Measurements from ENCODE around the gene ABHD16A.

The ABHD16A gene

DNA sequence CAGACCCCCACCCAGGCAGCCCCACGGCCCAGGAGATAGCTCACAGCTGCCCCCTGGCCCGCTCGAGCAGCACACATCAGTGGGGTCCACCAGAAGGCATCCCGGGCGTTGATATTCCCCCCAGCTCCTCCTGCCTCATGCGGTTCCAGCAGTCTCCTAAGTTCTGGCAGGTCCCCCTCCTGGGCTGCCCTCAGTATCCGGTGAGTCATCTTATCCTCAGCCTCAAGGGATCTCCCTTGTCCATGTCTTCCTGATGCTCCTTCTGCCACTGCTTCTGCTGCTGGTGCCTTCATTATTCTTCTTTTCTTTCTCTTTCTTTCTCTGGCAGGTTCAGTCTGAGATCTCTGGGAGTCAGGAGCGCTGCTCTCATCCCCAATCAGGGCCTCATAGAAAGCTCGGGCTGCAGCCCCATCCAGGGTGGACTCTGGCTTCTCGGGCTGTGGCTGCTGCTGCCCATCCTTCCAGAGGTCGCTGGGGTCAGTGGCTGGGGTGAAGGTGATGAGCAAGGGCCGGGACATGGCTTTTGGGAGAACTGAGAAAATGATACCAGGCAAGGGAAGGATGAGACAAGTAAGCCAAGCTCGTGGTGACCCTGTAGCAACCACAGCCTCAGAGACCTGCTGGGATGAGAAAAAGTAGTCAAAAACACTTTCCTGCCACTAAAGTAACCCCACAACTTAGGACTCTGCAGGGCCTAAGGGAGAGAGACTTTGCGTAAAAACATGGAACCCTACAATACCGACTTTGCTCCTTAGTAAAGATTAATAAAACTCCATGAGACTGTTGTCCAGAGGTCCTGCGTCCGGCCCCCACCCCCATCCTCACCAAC, 38.9 kb downstream of the ABHD16A start:
- H3K9me3 ChIP-seq (ENCODE audit: control insufficient read depth in 5 of 5, low read length in 5 of 5), result no peaks in the 10 kb centered on the region
- peak overlapping the region; percentile 70 to 96 (median 88) for H3K9ac ChIP-seq (ENCODE audit: low read length in 5 of 5)
- H3K4me3 ChIP-seq (ENCODE audit: low read depth in 1 of 5, low read length in 5 of 5), result peak overlapping the region; percentile 70 to 98 (median 92)
- H3K27ac ChIP-seq (ENCODE audit: low read depth, low read length), result peak overlapping the region; percentile 97
- H3K36me3 ChIP-seq (ENCODE audit: control insufficient read depth in 5 of 5, insufficient read depth in 5 of 5, low read length in 5 of 5), result peaks cover 4 to 36% (median 28%) of the 10 kb centered on the region in 5 donors
- H3K27me3 ChIP-seq (ENCODE audit: control insufficient read depth in 5 of 5, insufficient read depth in 4 of 5, low read length in 5 of 5), result no peaks in the 10 kb centered on the region
- peaks cover 18 to 68% (median 51%) of the 10 kb centered on the region in 5 donors for H3K4me1 ChIP-seq (ENCODE audit: control insufficient read depth in 5 of 5, insufficient read depth in 5 of 5, low read length in 5 of 5)

GRCh38 chr6:31663126-31663960, 39.8 kb downstream of the ABHD16A start:
- Histone ChIP-seq H3K9me3 (ENCODE audit: control insufficient read depth in 5 of 5, low read length in 5 of 5) (no peaks in the 10 kb centered on the region), H3K9ac (ENCODE audit: low read length in 5 of 5) (peak overlapping the region in 3 of 5 donors; percentile 10 to 96 (median 88)), H3K27me3 (ENCODE audit: control insufficient read depth in 5 of 5, insufficient read depth in 4 of 5, low read length in 5 of 5) (no peaks in the 10 kb centered on the region), H3K27ac (ENCODE audit: low read depth, low read length) (peak overlapping the region; percentile 97), H3K4me3 (ENCODE audit: low read depth in 1 of 5, low read length in 5 of 5) (peak overlapping the region; percentile 39 to 96 (median 92)), H3K4me1 (ENCODE audit: control insufficient read depth in 5 of 5, insufficient read depth in 5 of 5, low read length in 5 of 5) (peaks cover 19 to 74% (median 59%) of the 10 kb centered on the region in 5 donors), H3K36me3 (ENCODE audit: control insufficient read depth in 5 of 5, insufficient read depth in 5 of 5, low read length in 5 of 5) (peaks cover 4 to 31% (median 20%) of the 10 kb centered on the region in 5 donors)

- H3K9ac ChIP-seq (ENCODE audit: low read length in 5 of 5), result no peak overlapping the region
- peak overlapping the region; percentile 37 for H3K27ac ChIP-seq (ENCODE audit: low read depth, low read length)
- peaks cover 19 to 76% (median 65%) of the 10 kb centered on the region in 5 donors for H3K4me1 ChIP-seq (ENCODE audit: control insufficient read depth in 5 of 5, insufficient read depth in 5 of 5, low read length in 5 of 5)
These were observed 40.9 kb downstream of the ABHD16A start for GRCh38 chr6:31662124-31662723.

DNA sequence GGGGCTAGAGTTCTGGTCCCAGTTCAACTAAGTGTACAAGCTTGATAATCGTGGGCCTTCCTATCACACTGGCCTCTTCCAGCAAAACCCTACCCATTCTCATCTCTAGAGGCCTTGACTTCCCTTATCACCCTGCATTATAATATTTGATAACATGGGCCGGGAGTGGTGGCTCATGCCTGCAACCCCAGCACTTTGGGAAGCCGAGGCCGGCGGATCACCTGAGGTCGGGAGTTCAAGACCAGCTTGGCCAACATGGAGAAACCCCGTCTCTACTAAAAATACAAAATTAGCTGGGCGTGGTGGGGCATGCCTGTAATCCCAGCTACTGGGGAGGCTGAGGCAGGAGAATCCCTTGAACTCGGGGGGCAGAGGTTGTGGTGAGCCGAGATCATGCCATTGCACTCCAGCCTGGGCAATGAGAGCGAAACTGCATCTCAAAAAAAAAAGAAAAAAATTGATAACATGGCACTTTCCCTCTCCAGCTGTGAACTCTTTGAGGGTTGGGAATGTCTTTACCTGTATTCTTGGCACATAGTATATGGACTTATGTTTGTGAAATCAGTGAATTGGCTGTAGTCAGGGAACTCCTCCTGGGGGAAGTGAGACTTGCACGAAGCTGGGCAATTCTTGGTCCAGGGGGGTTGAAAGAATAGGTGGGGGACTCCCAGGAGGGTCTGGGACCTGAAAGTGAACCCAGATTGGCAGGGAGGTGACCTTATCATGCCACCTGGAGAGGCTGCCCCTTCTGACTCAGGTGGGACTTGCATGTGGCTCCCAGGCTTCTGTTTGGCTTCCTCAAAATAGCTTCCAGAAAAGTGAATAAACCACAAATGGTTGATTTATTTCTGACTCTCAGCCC, 41.6 kb downstream of the ABHD16A start:
- H3K27ac ChIP-seq (ENCODE audit: low read depth, low read length), result peak overlapping the region; percentile 89
- no peaks in the 10 kb centered on the region for H3K27me3 ChIP-seq (ENCODE audit: control insufficient read depth in 5 of 5, insufficient read depth in 4 of 5, low read length in 5 of 5)
- peak overlapping the region in 4 of 5 donors; percentile 70 to 94 (median 87) for H3K4me3 ChIP-seq (ENCODE audit: low read depth in 1 of 5, low read length in 5 of 5)
- H3K9ac ChIP-seq (ENCODE audit: low read length in 5 of 5), result peak overlapping the region in 2 of 5 donors; percentile 90 to 99
- H3K9me3 ChIP-seq (ENCODE audit: control insufficient read depth in 5 of 5, low read length in 5 of 5), result no peaks in the 10 kb centered on the region
- H3K36me3 ChIP-seq (ENCODE audit: control insufficient read depth in 5 of 5, insufficient read depth in 5 of 5, low read length in 5 of 5), result peaks cover 0 to 32% (median 18%) of the 10 kb centered on the region in 5 donors
- peaks cover 14 to 72% (median 61%) of the 10 kb centered on the region in 5 donors for H3K4me1 ChIP-seq (ENCODE audit: control insufficient read depth in 5 of 5, insufficient read depth in 5 of 5, low read length in 5 of 5)

More at GRCh38 chr6:31662124-31662723, 40.9 kb downstream of the ABHD16A start:
- no peaks in the 10 kb centered on the region for H3K27me3 ChIP-seq (ENCODE audit: control insufficient read depth in 5 of 5, insufficient read depth in 4 of 5, low read length in 5 of 5)
- peaks cover 0 to 26% (median 17%) of the 10 kb centered on the region in 5 donors for H3K36me3 ChIP-seq (ENCODE audit: control insufficient read depth in 5 of 5, insufficient read depth in 5 of 5, low read length in 5 of 5)
- H3K9me3 ChIP-seq (ENCODE audit: control insufficient read depth in 5 of 5, low read length in 5 of 5), result no peaks in the 10 kb centered on the region
- H3K4me3 ChIP-seq (ENCODE audit: low read depth in 1 of 5, low read length in 5 of 5), result no peak overlapping the region

GRCh38 chr6:31660381-31661261, 42.5 kb downstream of the ABHD16A start, which contains the start of gene C6orf47:
TSS of gene C6orf47 (minus strand) at chr6:31660778. CDS start at chr6:31659947, 831 bp downstream.
- H3K4me3 ChIP-seq (ENCODE audit: low read depth in 1 of 5, low read length in 5 of 5), result peak within 1 kb of the TSS; percentile 58 to 98 (median 90)
- peak within 1 kb of the TSS; percentile 74 to 99 (median 90) for H3K9ac ChIP-seq (ENCODE audit: low read length in 5 of 5)
- peaks cover 0 to 40% (median 22%) of the 10 kb centered on the region in 5 donors for H3K36me3 ChIP-seq (ENCODE audit: control insufficient read depth in 5 of 5, insufficient read depth in 5 of 5, low read length in 5 of 5)
- H3K27ac ChIP-seq (ENCODE audit: low read depth, low read length), result peak within 1 kb of the TSS; percentile 89
- peaks cover 14 to 67% (median 57%) of the 10 kb centered on the region in 5 donors for H3K4me1 ChIP-seq (ENCODE audit: control insufficient read depth in 5 of 5, insufficient read depth in 5 of 5, low read length in 5 of 5)
- no peaks in the 10 kb centered on the region for H3K9me3 ChIP-seq (ENCODE audit: control insufficient read depth in 5 of 5, low read length in 5 of 5)
- no peaks in the 10 kb centered on the region for H3K27me3 ChIP-seq (ENCODE audit: control insufficient read depth in 5 of 5, insufficient read depth in 4 of 5, low read length in 5 of 5)

DNA sequence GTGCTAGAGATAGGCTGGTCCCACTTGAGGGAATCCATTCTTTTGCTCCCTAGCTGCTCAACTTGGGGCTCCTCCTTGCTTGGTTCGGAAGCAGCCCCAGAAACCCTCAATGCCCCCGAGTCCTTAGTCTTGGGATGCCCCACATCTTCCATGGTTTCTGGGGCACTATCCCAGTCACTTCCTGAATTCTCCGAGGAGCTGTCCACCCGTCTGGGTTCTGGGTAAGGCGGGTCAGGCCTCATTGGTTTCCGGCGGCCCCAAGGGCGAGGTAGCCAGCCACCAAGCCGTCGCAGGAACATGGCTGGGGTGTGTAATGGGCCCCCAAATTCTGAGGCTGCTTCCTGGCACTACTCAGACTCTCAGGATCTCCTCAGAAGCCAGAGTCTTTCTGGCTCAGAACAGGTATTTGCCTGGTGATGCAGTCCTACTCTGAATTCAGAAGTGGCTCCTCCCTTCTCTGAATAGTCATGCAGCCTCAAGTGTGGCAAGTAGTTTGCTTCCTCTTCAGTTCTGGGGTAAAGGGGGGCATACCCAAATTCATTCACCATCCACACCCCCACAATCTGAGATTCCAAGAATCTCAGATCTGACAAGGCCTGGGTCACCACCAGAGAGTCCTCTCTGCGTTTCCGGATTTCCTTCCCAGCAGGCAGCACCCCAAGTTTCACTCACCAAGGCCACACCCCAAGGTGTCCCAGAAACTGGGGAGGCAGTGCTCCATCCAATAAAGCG, 43.3 kb downstream of the ABHD16A start:
- Histone ChIP-seq H3K4me3 (ENCODE audit: low read depth in 1 of 5, low read length in 5 of 5) (peak overlapping the region; percentile 58 to 98 (median 90)), H3K4me1 (ENCODE audit: control insufficient read depth in 5 of 5, insufficient read depth in 5 of 5, low read length in 5 of 5) (peaks cover 13 to 66% (median 57%) of the 10 kb centered on the region in 5 donors), H3K9me3 (ENCODE audit: control insufficient read depth in 5 of 5, low read length in 5 of 5) (no peaks in the 10 kb centered on the region), H3K36me3 (ENCODE audit: control insufficient read depth in 5 of 5, insufficient read depth in 5 of 5, low read length in 5 of 5) (peaks cover 0 to 47% (median 24%) of the 10 kb centered on the region in 5 donors), H3K27me3 (ENCODE audit: control insufficient read depth in 5 of 5, insufficient read depth in 4 of 5, low read length in 5 of 5) (no peaks in the 10 kb centered on the region), H3K27ac (ENCODE audit: low read depth, low read length) (peak overlapping the region; percentile 89), H3K9ac (ENCODE audit: low read length in 5 of 5) (peak overlapping the region; percentile 74 to 99 (median 90))

DNA sequence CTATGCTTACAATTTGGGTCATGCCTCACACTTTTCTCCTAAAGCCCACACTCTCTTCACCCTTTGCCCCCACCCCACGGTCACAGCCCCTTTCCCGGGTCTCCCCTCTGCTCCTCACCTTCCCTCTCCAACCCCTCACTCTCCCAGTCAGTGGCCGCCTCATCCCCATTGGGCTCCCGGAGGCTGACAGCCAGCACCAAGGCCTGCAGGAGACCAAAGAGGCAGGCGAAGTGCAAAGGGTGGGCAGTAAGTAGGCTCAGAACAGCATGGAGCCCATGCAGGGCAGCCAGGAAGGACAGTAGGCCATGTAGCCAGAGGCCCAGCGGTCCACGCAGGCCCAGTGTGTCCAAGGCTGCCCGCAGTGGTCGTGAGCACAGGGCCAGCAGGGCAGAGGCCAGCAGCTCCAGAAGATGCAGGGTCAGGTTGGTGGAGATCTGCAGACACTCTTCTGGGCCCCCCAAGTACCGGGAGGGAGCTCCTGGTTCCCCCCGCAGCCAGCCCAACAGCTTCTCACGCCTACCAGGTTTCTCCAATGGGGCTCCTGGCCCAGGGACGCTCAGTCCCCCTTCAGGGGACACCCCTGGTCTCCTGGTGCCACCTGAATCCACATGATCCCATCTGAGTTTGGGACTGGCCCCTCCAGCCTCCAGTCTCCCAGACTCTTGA, 44.0 kb downstream of the ABHD16A start:
- Histone ChIP-seq H3K4me1 (ENCODE audit: control insufficient read depth in 5 of 5, insufficient read depth in 5 of 5, low read length in 5 of 5) (peaks cover 12 to 59% (median 52%) of the 10 kb centered on the region in 5 donors), H3K27me3 (ENCODE audit: control insufficient read depth in 5 of 5, insufficient read depth in 4 of 5, low read length in 5 of 5) (no peaks in the 10 kb centered on the region), H3K9ac (ENCODE audit: low read length in 5 of 5) (peak overlapping the region in 4 of 5 donors; percentile 63 to 99 (median 82)), H3K4me3 (ENCODE audit: low read depth in 1 of 5, low read length in 5 of 5) (peak overlapping the region; percentile 58 to 98 (median 90)), H3K36me3 (ENCODE audit: control insufficient read depth in 5 of 5, insufficient read depth in 5 of 5, low read length in 5 of 5) (peaks cover 0 to 49% (median 24%) of the 10 kb centered on the region in 5 donors), H3K27ac (ENCODE audit: low read depth, low read length) (peak overlapping the region; percentile 89), H3K9me3 (ENCODE audit: control insufficient read depth in 5 of 5, low read length in 5 of 5) (no peaks in the 10 kb centered on the region)
